LoVo (cell line): ENCODE data around the gene YPEL5.

Experiments used
- DNase-seq: peaks from one replicate; pipeline ENCODE4 v3.0.0-alpha.2; 2016; ENCODE audit warnings: low spot score

YPEL5 gene

GRCh38 chr2:30205456-30205855, 58.6 kb downstream of the YPEL5 start:
- no peak for DNase-seq

- DNase-seq = no peak
Measured at GRCh38 chr2:30206461-30207430, 59.9 kb downstream of the YPEL5 start.

- DNase-seq = peak; percentile 66
Measured at GRCh38 chr2:30208453-30208852, 61.6 kb downstream of the YPEL5 start.

GRCh38 chr2:30209227-30209626, 62.4 kb downstream of the YPEL5 start:
- no peak for DNase-seq
